ENCODE measurements around the gene ISG20.
"Not testable (repeated sequence)": the region's sequence is repeated elsewhere in the genome, so short reads cannot be mapped to it uniquely, and the experiment has no call there.

The ISG20 gene

GRCh38 chr15:88627463-88627862 lies 11.4 kb upstream of the ISG20 start:
- Histone ChIP-seq H3K9ac (ENCODE audit: low read depth in 1 of 2, low read length in 2 of 2) (no peak overlapping the region), H3K27ac (ENCODE audit: low read depth in 2 of 2, low read length in 2 of 2) (peak overlapping the region; percentile 11 to 51), H3K4me3 (ENCODE audit: low read length in 2 of 2) (no peak overlapping the region), H3K9me3 (ENCODE audit: control insufficient read depth in 2 of 2, low read length in 2 of 2) (no peaks in the 10 kb centered on the region), H3K27me3 (ENCODE audit: control insufficient read depth in 2 of 2, insufficient read depth in 2 of 2, low read length in 2 of 2) (no peaks in the 10 kb centered on the region), H3K4me1 (ENCODE audit: control insufficient read depth in 2 of 2, insufficient read depth in 2 of 2, low read length in 2 of 2) (peaks cover 24 to 27% of the 10 kb centered on the region in 2 donors), H3K36me3 (ENCODE audit: control insufficient read depth in 2 of 2, insufficient read depth in 2 of 2, low read length in 2 of 2) (peaks cover 25 to 38% of the 10 kb centered on the region in 2 donors)

GRCh38 chr15:88628018-88628654 lies 10.7 kb upstream of the ISG20 start:
- Histone ChIP-seq H3K36me3 (ENCODE audit: control insufficient read depth in 2 of 2, insufficient read depth in 2 of 2, low read length in 2 of 2) (peaks cover 25 to 38% of the 10 kb centered on the region in 2 donors), H3K9me3 (ENCODE audit: control insufficient read depth in 2 of 2, low read length in 2 of 2) (no peaks in the 10 kb centered on the region), H3K4me3 (ENCODE audit: low read length in 2 of 2) (no peak overlapping the region), H3K9ac (ENCODE audit: low read depth in 1 of 2, low read length in 2 of 2) (no peak overlapping the region), H3K27me3 (ENCODE audit: control insufficient read depth in 2 of 2, insufficient read depth in 2 of 2, low read length in 2 of 2) (no peaks in the 10 kb centered on the region), H3K27ac (ENCODE audit: low read depth in 2 of 2, low read length in 2 of 2) (no peak overlapping the region), H3K4me1 (ENCODE audit: control insufficient read depth in 2 of 2, insufficient read depth in 2 of 2, low read length in 2 of 2) (peaks cover 20 to 22% of the 10 kb centered on the region in 2 donors)

- H3K9ac ChIP-seq (ENCODE audit: low read depth in 1 of 2, low read length in 2 of 2) = no peak overlapping the region
- H3K27me3 ChIP-seq (ENCODE audit: control insufficient read depth in 2 of 2, insufficient read depth in 2 of 2, low read length in 2 of 2) = no peaks in the 10 kb centered on the region
- peaks cover 16 to 20% of the 10 kb centered on the region in 2 donors for H3K4me1 ChIP-seq (ENCODE audit: control insufficient read depth in 2 of 2, insufficient read depth in 2 of 2, low read length in 2 of 2)
- no peaks in the 10 kb centered on the region for H3K9me3 ChIP-seq (ENCODE audit: control insufficient read depth in 2 of 2, low read length in 2 of 2)
- no peak overlapping the region for H3K4me3 ChIP-seq (ENCODE audit: low read length in 2 of 2)
- peaks cover 25 to 38% of the 10 kb centered on the region in 2 donors for H3K36me3 ChIP-seq (ENCODE audit: control insufficient read depth in 2 of 2, insufficient read depth in 2 of 2, low read length in 2 of 2)
- no peak overlapping the region for H3K27ac ChIP-seq (ENCODE audit: low read depth in 2 of 2, low read length in 2 of 2)
These were observed 9.7 kb upstream of the ISG20 start for GRCh38 chr15:88629071-88629470.

GRCh38 chr15:88630141-88630721 lies 8.6 kb upstream of the ISG20 start:
- no peaks in the 10 kb centered on the region for H3K27me3 ChIP-seq (ENCODE audit: control insufficient read depth in 2 of 2, insufficient read depth in 2 of 2, low read length in 2 of 2)
- H3K27ac ChIP-seq (ENCODE audit: low read depth in 2 of 2, low read length in 2 of 2) = peak overlapping the region; percentile 18 to 45
- H3K4me1 ChIP-seq (ENCODE audit: control insufficient read depth in 2 of 2, insufficient read depth in 2 of 2, low read length in 2 of 2) = peaks cover 10 to 14% of the 10 kb centered on the region in 2 donors
- H3K36me3 ChIP-seq (ENCODE audit: control insufficient read depth in 2 of 2, insufficient read depth in 2 of 2, low read length in 2 of 2) = peaks cover 25 to 38% of the 10 kb centered on the region in 2 donors
- no peaks in the 10 kb centered on the region for H3K9me3 ChIP-seq (ENCODE audit: control insufficient read depth in 2 of 2, low read length in 2 of 2)
- no peak overlapping the region for H3K9ac ChIP-seq (ENCODE audit: low read depth in 1 of 2, low read length in 2 of 2)
- no peak overlapping the region for H3K4me3 ChIP-seq (ENCODE audit: low read length in 2 of 2)

GRCh38 chr15:88630798-88631463 lies 7.9 kb upstream of the ISG20 start:
- H3K9ac ChIP-seq (ENCODE audit: low read depth in 1 of 2, low read length in 2 of 2) = no peak overlapping the region
- H3K36me3 ChIP-seq (ENCODE audit: control insufficient read depth in 2 of 2, insufficient read depth in 2 of 2, low read length in 2 of 2) = peaks cover 25 to 38% of the 10 kb centered on the region in 2 donors
- no peak overlapping the region for H3K4me3 ChIP-seq (ENCODE audit: low read length in 2 of 2)
- no peaks in the 10 kb centered on the region for H3K27me3 ChIP-seq (ENCODE audit: control insufficient read depth in 2 of 2, insufficient read depth in 2 of 2, low read length in 2 of 2)
- H3K27ac ChIP-seq (ENCODE audit: low read depth in 2 of 2, low read length in 2 of 2) = peak overlapping the region; percentile 18 to 45
- no peaks in the 10 kb centered on the region for H3K9me3 ChIP-seq (ENCODE audit: control insufficient read depth in 2 of 2, low read length in 2 of 2)
- H3K4me1 ChIP-seq (ENCODE audit: control insufficient read depth in 2 of 2, insufficient read depth in 2 of 2, low read length in 2 of 2) = peaks cover 12 to 16% of the 10 kb centered on the region in 2 donors

- Histone ChIP-seq H3K9ac (ENCODE audit: low read depth in 1 of 2, low read length in 2 of 2) (no peak overlapping the region), H3K4me3 (ENCODE audit: low read length in 2 of 2) (no peak overlapping the region), H3K27ac (ENCODE audit: low read depth in 2 of 2, low read length in 2 of 2) (peak overlapping the region in 1 of 2 donors; percentile 45), H3K36me3 (ENCODE audit: control insufficient read depth in 2 of 2, insufficient read depth in 2 of 2, low read length in 2 of 2) (peaks cover 20 to 33% of the 10 kb centered on the region in 2 donors), H3K9me3 (ENCODE audit: control insufficient read depth in 2 of 2, low read length in 2 of 2) (no peaks in the 10 kb centered on the region), H3K4me1 (ENCODE audit: control insufficient read depth in 2 of 2, insufficient read depth in 2 of 2, low read length in 2 of 2) (peaks cover 14 to 22% of the 10 kb centered on the region in 2 donors), H3K27me3 (ENCODE audit: control insufficient read depth in 2 of 2, insufficient read depth in 2 of 2, low read length in 2 of 2) (no peaks in the 10 kb centered on the region)
These were observed 7.3 kb upstream of the ISG20 start for GRCh38 chr15:88631464-88632028.

- H3K27me3 ChIP-seq (ENCODE audit: control insufficient read depth in 2 of 2, insufficient read depth in 2 of 2, low read length in 2 of 2); H3K9me3 ChIP-seq (ENCODE audit: control insufficient read depth in 2 of 2, low read length in 2 of 2); H3K9ac ChIP-seq (ENCODE audit: low read depth in 1 of 2, low read length in 2 of 2); H3K27ac ChIP-seq (ENCODE audit: low read depth in 2 of 2, low read length in 2 of 2); H3K4me3 ChIP-seq (ENCODE audit: low read length in 2 of 2): not testable (repeated sequence)
- Histone ChIP-seq H3K36me3 (ENCODE audit: control insufficient read depth in 2 of 2, insufficient read depth in 2 of 2, low read length in 2 of 2) (peaks cover 15 to 27% of the 10 kb centered on the region in 2 donors), H3K4me1 (ENCODE audit: control insufficient read depth in 2 of 2, insufficient read depth in 2 of 2, low read length in 2 of 2) (peaks cover 10 to 25% of the 10 kb centered on the region in 2 donors)
These were observed 6.0 kb upstream of the ISG20 start for GRCh38 chr15:88632797-88633196.

DNA sequence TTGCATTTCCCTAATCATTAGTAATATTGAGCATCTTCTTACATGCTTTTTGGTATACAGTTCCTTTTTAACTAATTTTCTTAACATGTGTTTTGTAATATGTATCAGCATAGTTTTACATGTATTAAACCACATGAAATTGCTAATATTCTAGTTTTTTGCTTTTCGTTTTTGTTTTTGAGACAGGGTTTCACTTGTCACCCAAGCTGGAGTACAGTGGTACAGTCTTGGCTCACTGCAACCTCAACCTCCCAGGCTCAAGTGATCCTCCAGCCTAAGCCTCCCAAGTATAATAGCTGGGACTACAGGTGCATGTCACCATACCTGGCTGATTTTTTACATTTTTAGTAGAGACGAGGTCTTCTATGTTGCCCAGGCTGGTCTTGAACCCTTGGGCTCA lies 4.4 kb upstream of the ISG20 start:
- Histone ChIP-seq H3K4me1 (ENCODE audit: control insufficient read depth in 2 of 2, insufficient read depth in 2 of 2, low read length in 2 of 2) (peaks cover 25 to 36% of the 10 kb centered on the region in 2 donors), H3K27me3 (ENCODE audit: control insufficient read depth in 2 of 2, insufficient read depth in 2 of 2, low read length in 2 of 2) (no peaks in the 10 kb centered on the region), H3K9ac (ENCODE audit: low read depth in 1 of 2, low read length in 2 of 2) (no peak overlapping the region), H3K9me3 (ENCODE audit: control insufficient read depth in 2 of 2, low read length in 2 of 2) (no peaks in the 10 kb centered on the region), H3K36me3 (ENCODE audit: control insufficient read depth in 2 of 2, insufficient read depth in 2 of 2, low read length in 2 of 2) (peaks cover 6 to 20% of the 10 kb centered on the region in 2 donors), H3K27ac (ENCODE audit: low read depth in 2 of 2, low read length in 2 of 2) (peak overlapping the region; percentile 96 to 99), H3K4me3 (ENCODE audit: low read length in 2 of 2) (no peak overlapping the region)

- H3K36me3 ChIP-seq (ENCODE audit: control insufficient read depth in 2 of 2, insufficient read depth in 2 of 2, low read length in 2 of 2) = peaks cover 0 to 13% of the 10 kb centered on the region in 2 donors
- H3K9ac ChIP-seq (ENCODE audit: low read depth in 1 of 2, low read length in 2 of 2) = peak overlapping the region in 1 of 2 donors; percentile 36
- H3K27ac ChIP-seq (ENCODE audit: low read depth in 2 of 2, low read length in 2 of 2) = peak overlapping the region; percentile 96 to 99
- no peaks in the 10 kb centered on the region for H3K9me3 ChIP-seq (ENCODE audit: control insufficient read depth in 2 of 2, low read length in 2 of 2)
- no peaks in the 10 kb centered on the region for H3K27me3 ChIP-seq (ENCODE audit: control insufficient read depth in 2 of 2, insufficient read depth in 2 of 2, low read length in 2 of 2)
- H3K4me1 ChIP-seq (ENCODE audit: control insufficient read depth in 2 of 2, insufficient read depth in 2 of 2, low read length in 2 of 2) = peaks cover 30 to 41% of the 10 kb centered on the region in 2 donors
- no peak overlapping the region for H3K4me3 ChIP-seq (ENCODE audit: low read length in 2 of 2)
These were observed 3.5 kb upstream of the ISG20 start for GRCh38 chr15:88635318-88635717.

- Histone ChIP-seq H3K36me3 (ENCODE audit: control insufficient read depth in 2 of 2, insufficient read depth in 2 of 2, low read length in 2 of 2) (peaks cover 0 to 5% of the 10 kb centered on the region in 2 donors), H3K4me1 (ENCODE audit: control insufficient read depth in 2 of 2, insufficient read depth in 2 of 2, low read length in 2 of 2) (peaks cover 32 to 45% of the 10 kb centered on the region in 2 donors), H3K9ac (ENCODE audit: low read depth in 1 of 2, low read length in 2 of 2) (peak overlapping the region; percentile 65), H3K27me3 (ENCODE audit: control insufficient read depth in 2 of 2, insufficient read depth in 2 of 2, low read length in 2 of 2) (no peaks in the 10 kb centered on the region), H3K4me3 (ENCODE audit: low read length in 2 of 2) (peak overlapping the region in 1 of 2 donors; percentile 26), H3K27ac (ENCODE audit: low read depth in 2 of 2, low read length in 2 of 2) (peak overlapping the region; percentile 96 to 99), H3K9me3 (ENCODE audit: control insufficient read depth in 2 of 2, low read length in 2 of 2) (no peaks in the 10 kb centered on the region)
These were observed 2.8 kb upstream of the ISG20 start for GRCh38 chr15:88636050-88636449.

Measured in mucosa of rectum (tissue), 2 donors.